B cell (primary cell): ENCODE results near the gene GSS. TPM values are rescaled to one million over a fixed set of nuclear protein-coding genes. Genes with fewer than 3 reads are reported as not detected.

Experiments
- ATAC-seq: fragments of 200-7000 bp; cut with Tn5 transposase; one replicate; pipeline ENCODE4 v1.10.0; 2021; ENCODE audit warnings: low read depth, mild to moderate bottlenecking, moderate number of reproducible peaks, moderate library complexity
- CTCF ChIA-PET: fragments of 350-600 bp; sonication (Branson Sonifier 250); formaldehyde crosslinking; loops from one replicate; lab custom pipeline; 2021; ENCODE audit warnings: antibody characterized with exemption, inconsistent platforms; lab: Charles Lee
- POLR2A ChIA-PET: fragments of 350-600 bp; sonication (Branson Sonifier 250); formaldehyde crosslinking; loops from one replicate; lab custom pipeline; 2021; ENCODE audit warnings: antibody characterized with exemption; lab: Charles Lee
- DNase-seq: peaks from one replicate; pipeline ENCODE4 v3.0.0; 2013
- H2AFZ ChIP-seq: 2 replicates; pipeline ENCODE4 v1.6.1; 2012; ENCODE audit warnings: mild to moderate bottlenecking, low read depth, low read length; ENCODE audit not compliant: insufficient read depth, poor library complexity, severe bottlenecking
- H3K27ac ChIP-seq, 2 donors: 1 replicate in 1 of 2; 2 replicates in 1 of 2; pipeline ENCODE4 v1.5.1; 2012 to 2013; ENCODE audit warnings: low read length in 2 of 2, mild to moderate bottlenecking in 2 of 2, moderate library complexity in 1 of 2
- H3K27me3 ChIP-seq, 4 experiments: fragments of 200-600 bp in 1 of 4; sonication (generic) in 1 of 4; replicated peaks in 1 of 4; 1 replicate in 2 of 4; 2 replicates in 2 of 4; pipeline versions ENCODE4 v1.6.1 to v1.7.0; 2013 to 2016; ENCODE audit warnings: low read length in 3 of 4, mild to moderate bottlenecking in 2 of 4, mixed read lengths in 1 of 4, moderate library complexity in 1 of 4; ENCODE audit not compliant: insufficient read depth in 4 of 4, control insufficient read depth in 3 of 4; ENCODE audit errors: control extremely low read depth in 1 of 4
- H3K36me3 ChIP-seq, 2 experiments: replicated peaks in 1 of 2; 1 replicate in 1 of 2; 2 replicates in 1 of 2; pipeline versions ENCODE4 v1.6.1 to v1.7.1; 2013; ENCODE audit warnings: low read length in 1 of 2; ENCODE audit not compliant: insufficient read depth in 2 of 2, control insufficient read depth in 1 of 2; ENCODE audit errors: control extremely low read depth in 1 of 2, extremely low read depth in 1 of 2
- H3K4me1 ChIP-seq, 2 donors: fragments of 200-600 bp in 1 of 2; sonication (generic) in 1 of 2; 1 replicate in 1 of 2; 2 replicates in 1 of 2; pipeline versions ENCODE4 v1.5.1 to v1.6.1; 2013 to 2017; ENCODE audit warnings: low read length in 2 of 2; ENCODE audit not compliant: control insufficient read depth in 2 of 2, insufficient read depth in 2 of 2
- H3K4me2 ChIP-seq: replicated peaks from 2 replicates; pipeline ENCODE3; 2012; ENCODE audit warnings: mild to moderate bottlenecking, low read depth, low read length; ENCODE audit not compliant: poor library complexity, severe bottlenecking
- H3K4me3 ChIP-seq, 5 experiments: fragments of 200-600 bp in 1 of 5; sonication (generic) in 1 of 5; 1 replicate in 3 of 5; 2 replicates in 2 of 5; pipeline versions ENCODE4 v1.5.1 to v1.7.0; 2011 to 2016; ENCODE audit warnings: low read length in 4 of 5, mild to moderate bottlenecking in 4 of 5, low read depth in 2 of 5, control low read depth in 1 of 5, moderate library complexity in 1 of 5; ENCODE audit not compliant: insufficient read depth in 1 of 5; ENCODE audit errors: control extremely low read depth in 1 of 5, extremely low read depth in 1 of 5
- H3K79me2 ChIP-seq: fragments of 200-600 bp; sonication (generic); one replicate; pipeline ENCODE4 v1.6.0; 2016; ENCODE audit warnings: low read length; ENCODE audit not compliant: control insufficient read depth, insufficient read depth
- H3K9ac ChIP-seq: fragments of 200-600 bp; sonication (generic); 2 replicates; pipeline ENCODE4 v1.6.1; 2017; ENCODE audit warnings: mild to moderate bottlenecking, low read length, moderate library complexity
- H3K9me3 ChIP-seq, 3 donors: one replicate each; pipeline versions ENCODE4 v1.6.1 to v1.7.1; 2013; ENCODE audit warnings: low read length in 2 of 3; ENCODE audit not compliant: control insufficient read depth in 2 of 3, insufficient read depth in 1 of 3; ENCODE audit errors: control extremely low read depth in 1 of 3
- H4K20me1 ChIP-seq: 2 replicates; pipeline ENCODE4 v1.6.0; 2012; ENCODE audit warnings: mild to moderate bottlenecking, low read length; ENCODE audit not compliant: insufficient read depth, control insufficient read depth, poor library complexity, severe bottlenecking
- H3K27ac Mint-ChIP-seq: one replicate; pipeline ENCODE4 v1.8.0; 2021; ENCODE audit warnings: mixed read lengths
- H3K27me3 Mint-ChIP-seq: one replicate; pipeline ENCODE4 v1.8.0; 2021; ENCODE audit warnings: mixed read lengths
- H3K4me1 Mint-ChIP-seq: one replicate; pipeline ENCODE4 v1.8.0; 2021; ENCODE audit warnings: mixed read lengths
- H3K4me3 Mint-ChIP-seq: one replicate; pipeline ENCODE4 v1.8.0; 2021; ENCODE audit warnings: mixed read lengths
- H3K9me3 Mint-ChIP-seq: one replicate; pipeline ENCODE4 v1.8.0; 2022; ENCODE audit warnings: mixed read lengths; ENCODE audit not compliant: insufficient read depth
- CTCF ChIP-seq: fragments of 200-600 bp; IDR thresholded peaks from one replicate; pipeline ENCODE4 v1.8.0; 2022; ENCODE audit warnings: antibody characterized with exemption, mild to moderate bottlenecking
- EZH2 ChIP-seq: IDR thresholded peaks from 2 replicates; pipeline ENCODE4 v1.6.1; 2012; ENCODE audit warnings: borderline replicate concordance, low read depth, mild to moderate bottlenecking, moderate library complexity, low read length; ENCODE audit not compliant: insufficient read depth, poor library complexity, severe bottlenecking
- WGBS: methylation state at CpG from one replicate; pipeline ENCODE4 v1.1.5; 2013; ENCODE audit warnings: missing lambda C conversion rate; ENCODE audit not compliant: insufficient coverage; 5-methylcytosine and 5-hydroxymethylcytosine counted together
- intact Hi-C: fragments of 100-400 bp; cut with micrococcal nuclease; formaldehyde crosslinking; loops from one replicate; pipeline ENCODE4 v1.10.0; 2022
- polyA plus RNA-seq: library from polyadenylated mRNA; depleted of rRNA; stranded (reverse); fragments of >200 nt; gene quantifications from 2 replicates; pipeline ENCODE4 v1.2.3, GENCODE V29; 2012
- total RNA-seq, 2 donors: library from RNA; stranded (reverse); fragments of 120-200 nt in 1 of 2; gene quantifications; 1 replicate in 1 of 2; 2 replicates in 1 of 2; pipeline versions ENCODE4 v1.2.3 to v1.2.4, GENCODE V29; 2013 to 2022

GSS gene
- total and polyA plus RNA-seq, 2 donors (not counting 1 experiment from before 2014, with no cell fraction given) = 22.5 to 28.6 TPM

- no peak for DNase-seq
- peaks cover 0 to 37% of the 10 kb centered on the region in 2 experiments for H3K36me3 ChIP-seq
- ChIA-PET POLR2A (no interaction called here), CTCF (no interaction called here)
- H3K9me3 ChIP-seq = no peaks in the 10 kb centered on the region
- no peak overlapping the region for H3K9ac ChIP-seq
- Mint-ChIP-seq H3K4me1 (peaks cover 4% of the 10 kb centered on the region), H3K9me3 (no peaks in the 10 kb centered on the region), H3K4me3 (no peak overlapping the region), H3K27ac (no peak overlapping the region), H3K27me3 (no peaks in the 10 kb centered on the region)
- intact Hi-C loops = no loop called here
- H3K4me2 ChIP-seq = no peak overlapping the region
- no peaks in the 10 kb centered on the region for H4K20me1 ChIP-seq
- ATAC-seq = no peak
- H2AFZ ChIP-seq = no peak overlapping the region
- no peak overlapping the region for H3K4me3 ChIP-seq
- H3K27me3 ChIP-seq = no peaks in the 10 kb centered on the region
- H3K79me2 ChIP-seq = no peaks in the 10 kb centered on the region
- 98% methylated on average over 26 of the region's 26 CpGs for WGBS
- H3K4me1 ChIP-seq = no peaks in the 10 kb centered on the region
- no peak overlapping the region for H3K27ac ChIP-seq
- TF ChIP-seq CTCF (no peak), EZH2 (no peak)
Measured at GRCh38 chr20:34996243-34997028, 40.8 kb upstream of the GSS start.

GRCh38 chr20:34995696-34996095, 40.1 kb upstream of the GSS start:
- POLR2A ChIA-PET = no interaction called here
- H3K9ac ChIP-seq = no peak overlapping the region
- H3K27ac ChIP-seq = no peak overlapping the region
- Mint-ChIP-seq H3K27me3 (no peaks in the 10 kb centered on the region), H3K27ac (no peak overlapping the region), H3K4me1 (peaks cover 2% of the 10 kb centered on the region), H3K4me3 (no peak overlapping the region), H3K9me3 (no peaks in the 10 kb centered on the region)
- H3K4me1 ChIP-seq = no peaks in the 10 kb centered on the region
- H3K4me3 ChIP-seq = no peak overlapping the region
- DNase-seq (no peak), ATAC-seq (no peak)
- H3K79me2 ChIP-seq = no peaks in the 10 kb centered on the region
- CTCF ChIA-PET = no interaction called here
- no peak overlapping the region for H3K4me2 ChIP-seq
- WGBS = 87% methylated on average over 7 of the region's 7 CpGs
- H3K36me3 ChIP-seq = peaks cover 0 to 32% of the 10 kb centered on the region in 2 experiments
- H3K9me3 ChIP-seq = no peaks in the 10 kb centered on the region
- intact Hi-C loops = no loop called here
- no peak overlapping the region for H2AFZ ChIP-seq
- H3K27me3 ChIP-seq = no peaks in the 10 kb centered on the region
- no peaks in the 10 kb centered on the region for H4K20me1 ChIP-seq
- no peak for TF ChIP-seq CTCF
- TF ChIP-seq EZH2 = no peak
